GM19025 (cell line): Measurements from ENCODE around the gene QKI.
A peak's percentile ranks its signal among the peaks of the same experiment; 100 is the strongest.

Experiments used
- ATAC-seq: cut with Tn5 transposase; IDR thresholded peaks from one replicate; pipeline ENCODE4 v1.9.1; 2021; ENCODE audit warnings: mild to moderate bottlenecking, low read depth, moderate library complexity; ENCODE audit not compliant: unreplicated experiment

Gene QKI

DNA sequence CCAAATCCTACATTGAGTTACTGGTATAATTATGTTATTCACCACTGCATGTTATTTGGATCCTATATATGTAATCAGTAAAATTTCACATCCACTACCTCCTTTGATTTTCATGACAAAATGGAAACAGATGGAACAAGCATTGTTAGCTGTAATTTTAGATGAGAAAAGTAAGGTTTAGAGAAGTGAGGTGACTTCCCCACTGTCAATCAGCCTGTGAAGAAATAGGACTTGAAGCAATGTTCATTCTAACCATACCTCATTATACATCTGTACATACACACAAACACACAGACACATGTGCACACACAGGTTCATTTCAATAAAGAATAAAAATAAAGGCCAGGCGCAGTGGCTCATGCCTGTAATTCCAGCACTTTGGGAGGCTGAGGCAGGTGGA is 23.7 kb upstream of the QKI start:
- ATAC-seq: no peak

DNA sequence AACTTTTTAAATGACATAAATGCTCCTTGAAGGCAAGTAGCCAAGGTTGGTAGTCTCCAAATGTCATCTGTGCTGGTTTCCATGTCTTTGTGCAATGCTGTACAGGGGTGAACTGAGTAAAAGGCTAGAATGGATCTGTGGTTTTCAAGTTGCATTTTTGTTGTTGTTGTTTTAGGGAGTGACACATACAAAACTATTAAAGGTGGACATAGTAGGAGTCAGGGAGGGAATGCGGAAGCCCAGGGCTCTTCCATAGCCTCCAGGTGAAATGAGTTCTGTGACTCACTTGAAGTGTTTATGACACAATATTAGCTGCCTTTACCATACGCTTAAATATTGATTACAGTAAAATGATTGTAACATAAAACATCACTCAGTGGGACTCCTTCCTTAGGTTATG is 22.5 kb upstream of the QKI start:
- ATAC-seq: no peak

DNA sequence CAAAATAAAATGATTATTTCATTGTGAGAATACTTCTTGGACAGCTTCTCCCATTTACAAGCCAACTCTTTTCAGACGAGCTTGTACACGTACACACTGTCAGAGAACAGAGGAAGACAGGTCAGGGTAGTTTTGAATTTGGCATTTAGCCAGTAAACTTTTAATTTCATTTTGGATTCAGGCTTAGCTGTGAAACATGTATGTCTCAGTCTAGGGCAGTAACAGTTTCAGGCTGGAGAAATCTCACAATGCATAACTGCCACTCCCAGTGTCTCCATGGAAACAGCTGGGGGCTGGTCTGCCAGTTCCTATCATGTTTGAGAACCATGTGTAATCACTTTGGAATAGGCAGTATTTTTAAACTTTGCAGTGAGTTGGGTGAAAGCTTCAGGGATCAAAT is 22.0 kb upstream of the QKI start:
- ATAC-seq: no peak

DNA sequence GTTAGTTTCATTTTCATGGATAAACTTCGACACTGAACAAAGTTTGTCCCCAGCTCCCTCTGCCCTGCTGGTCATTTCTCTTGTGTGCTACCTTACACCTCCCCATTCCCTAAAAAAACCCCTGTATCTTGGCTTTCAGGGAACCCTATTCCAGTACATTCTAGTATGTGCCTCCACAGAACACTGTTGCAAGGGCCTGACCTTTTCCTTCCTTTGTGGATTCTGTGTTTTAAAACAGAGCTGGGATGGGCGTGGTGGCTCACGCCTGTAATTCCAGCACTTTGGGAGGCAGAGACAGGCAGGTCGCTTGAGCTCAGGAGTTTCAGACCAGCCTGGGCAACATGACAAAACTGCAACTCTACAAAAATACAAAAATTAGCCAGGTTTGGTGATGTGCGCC is 20.6 kb upstream of the QKI start:
- no peak for ATAC-seq

DNA sequence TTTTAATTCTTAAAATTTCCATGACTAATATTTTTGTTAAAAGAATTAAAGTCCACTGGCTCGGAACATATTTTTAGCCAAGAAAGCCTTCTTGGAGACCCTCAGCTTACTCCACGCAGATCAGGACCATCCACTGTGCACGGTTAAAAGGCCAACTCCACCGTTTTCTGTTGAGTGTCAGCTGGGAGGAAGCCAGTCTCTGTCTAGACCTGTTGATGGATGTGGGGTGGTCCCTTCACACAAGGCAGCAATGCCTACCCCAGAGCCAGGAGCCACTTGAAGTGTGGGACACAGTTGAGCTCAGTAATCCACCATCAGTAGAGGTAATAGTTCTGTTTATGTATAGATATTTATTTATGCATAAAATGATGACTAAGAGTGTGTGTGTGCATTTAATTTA is 19.9 kb upstream of the QKI start:
- ATAC-seq: no peak

DNA sequence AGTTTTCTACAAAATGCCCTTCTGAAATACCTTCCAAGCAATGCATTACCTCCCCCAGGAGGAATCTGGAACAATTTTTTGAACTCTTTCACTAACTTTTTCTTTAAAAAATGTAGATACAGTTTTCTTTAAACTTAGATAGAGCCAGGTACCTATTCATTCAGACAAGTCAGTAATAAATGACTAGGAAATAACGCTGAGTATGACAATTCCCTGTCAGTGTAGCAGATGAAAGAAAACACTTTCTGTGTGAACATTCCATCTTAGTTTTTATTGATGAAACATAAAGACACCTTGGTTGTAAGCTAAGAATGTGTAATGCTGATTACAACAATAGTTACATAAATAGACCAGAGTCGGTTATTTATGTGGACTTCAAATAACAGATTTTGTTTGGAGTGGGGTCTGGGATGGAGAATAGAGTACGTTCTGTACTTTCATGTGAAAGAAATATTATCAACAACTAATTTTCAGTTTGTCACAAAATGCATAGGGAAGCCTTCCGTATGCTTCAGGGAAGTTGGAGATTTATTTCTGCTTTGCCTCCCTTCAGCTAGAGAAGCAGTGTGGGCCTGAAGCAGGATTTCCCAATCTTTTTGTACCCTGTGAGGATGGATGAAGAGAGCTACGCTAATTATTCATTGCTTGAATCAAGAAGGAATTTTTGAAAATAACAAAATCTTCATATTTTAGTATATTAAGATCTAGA is 19.2 kb upstream of the QKI start:
- no peak for ATAC-seq

DNA sequence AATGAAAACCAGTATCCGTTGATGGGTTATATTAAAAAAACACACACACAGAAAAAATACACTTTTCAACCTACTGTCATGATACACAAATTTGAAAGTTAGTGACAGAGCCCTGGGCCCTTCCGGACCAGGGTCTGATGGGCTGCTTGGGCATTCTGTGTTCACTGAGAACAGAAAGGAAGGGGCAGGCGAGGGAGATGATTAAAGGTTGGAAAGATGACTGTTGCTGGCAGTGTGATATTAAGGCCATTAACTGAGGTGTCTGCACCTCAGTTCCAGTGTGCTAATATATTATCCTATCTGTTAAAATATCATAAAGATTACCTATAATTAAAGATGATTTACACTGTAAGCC is 18.7 kb upstream of the QKI start:
- no peak for ATAC-seq

DNA sequence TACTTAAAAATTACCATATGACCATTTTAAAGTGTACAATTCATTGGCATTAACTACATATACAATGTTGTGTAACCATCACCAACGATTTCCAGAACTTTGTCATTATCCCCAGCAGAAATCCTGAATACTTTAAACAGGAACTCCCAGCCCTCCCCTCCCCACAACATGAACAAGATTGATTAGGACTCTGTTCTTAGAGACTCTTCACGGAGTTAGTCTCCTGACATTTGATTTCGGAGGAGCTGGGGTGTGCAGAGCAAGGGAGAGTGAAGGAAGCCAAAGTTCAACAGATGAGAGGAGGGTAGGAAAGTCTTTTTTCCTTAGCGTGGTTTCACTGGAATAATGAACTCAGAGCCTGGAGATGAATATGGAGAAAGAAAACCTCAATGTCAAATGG is 17.2 kb upstream of the QKI start:
- ATAC-seq: no peak

DNA sequence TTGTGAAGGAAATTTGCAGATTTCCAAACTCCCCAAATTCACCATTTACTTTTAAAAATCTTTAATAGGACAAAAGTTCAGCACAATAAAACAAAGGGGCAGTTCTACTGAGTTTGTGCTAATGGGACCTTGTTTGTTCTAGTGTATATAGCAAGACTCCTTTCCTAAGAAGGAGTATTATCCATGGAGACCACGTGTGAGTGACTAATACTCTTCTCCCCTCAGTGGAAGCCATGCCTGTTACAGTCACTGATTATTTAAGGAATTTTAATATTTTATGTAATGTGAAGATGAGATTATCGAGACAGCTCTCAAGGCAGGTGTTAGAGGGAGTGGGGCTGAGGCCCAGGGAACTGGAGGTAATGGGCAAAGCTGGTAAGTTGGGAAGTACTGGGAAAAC is 16.4 kb upstream of the QKI start:
- no peak for ATAC-seq

DNA sequence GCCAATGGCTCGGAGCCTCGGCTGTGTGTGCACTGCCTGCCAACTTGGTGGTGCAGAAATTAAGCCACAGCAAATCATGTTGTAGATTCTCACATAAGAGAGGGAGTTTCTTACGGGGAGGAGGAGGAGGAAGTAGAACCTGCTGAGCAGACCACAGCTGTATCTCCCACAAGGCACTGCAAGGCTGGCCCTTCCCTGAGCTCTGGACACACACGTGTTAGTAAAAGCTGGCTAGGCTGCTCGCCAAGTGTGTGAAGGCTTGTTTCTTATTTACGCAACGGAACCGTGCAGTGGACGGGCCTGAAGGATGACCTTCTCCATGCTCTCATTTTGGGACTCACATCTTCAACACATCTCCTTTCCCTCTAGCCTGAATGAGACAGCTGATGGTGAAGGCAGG is 15.7 kb upstream of the QKI start:
- no peak for ATAC-seq

DNA sequence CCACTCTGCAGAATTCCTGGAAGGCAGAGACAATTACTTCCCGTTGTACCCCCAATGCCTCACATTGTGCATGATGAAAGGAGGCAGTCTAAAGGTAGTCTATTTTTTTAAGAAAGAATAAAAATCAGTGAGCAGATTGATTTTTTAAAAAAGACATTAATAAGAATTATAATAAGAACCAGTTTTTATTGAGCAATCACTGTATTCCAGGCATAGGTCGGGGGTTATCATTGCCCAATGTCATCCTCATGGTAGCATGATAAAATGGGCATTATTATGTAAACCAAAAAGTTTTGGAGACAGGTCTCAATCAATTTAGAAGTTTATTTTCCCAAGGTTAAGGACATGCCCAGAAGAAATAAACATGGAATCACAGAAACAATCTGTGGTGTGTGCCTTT is 14.0 kb upstream of the QKI start:
- no peak for ATAC-seq

DNA sequence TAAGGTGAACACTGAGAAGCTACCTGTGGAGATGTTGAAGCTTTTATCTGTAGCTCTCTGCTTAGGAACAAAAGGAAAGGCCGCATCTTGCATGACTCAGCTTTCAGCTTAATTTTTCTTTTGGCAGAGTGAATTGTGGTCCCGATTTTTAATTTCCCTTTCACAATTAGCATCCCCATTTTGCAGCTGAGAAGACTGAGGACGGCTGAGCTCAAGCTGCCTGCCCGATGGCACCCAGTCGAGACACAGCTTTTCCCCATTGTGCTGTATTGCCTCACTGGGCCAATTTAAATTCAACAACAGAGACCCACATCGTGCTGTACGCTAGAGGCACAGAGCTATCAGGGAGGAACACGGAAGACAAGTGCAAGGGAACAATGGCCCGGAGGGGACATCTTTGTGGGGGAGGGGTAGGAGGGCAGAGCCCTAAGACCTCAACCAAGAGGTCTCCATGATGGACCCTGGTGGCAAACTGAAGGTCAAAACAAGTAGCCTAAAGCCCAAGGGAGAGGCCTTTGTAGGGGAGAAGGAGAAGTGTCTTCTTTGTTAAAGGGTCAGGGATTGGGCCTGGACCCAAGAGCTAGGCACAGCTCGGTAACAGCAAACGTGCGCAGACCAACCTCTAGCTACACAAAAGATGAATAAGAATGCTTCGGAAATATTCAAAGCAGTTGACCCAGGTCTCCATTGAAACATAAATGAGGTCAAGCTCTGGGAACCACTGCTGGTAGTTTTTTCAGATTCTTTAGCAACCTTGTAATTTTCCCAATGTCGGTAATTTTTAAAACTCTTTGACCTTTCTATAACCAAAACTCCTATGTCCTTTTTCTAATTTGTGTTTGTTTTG is 13.3 kb upstream of the QKI start:
- no peak for ATAC-seq

DNA sequence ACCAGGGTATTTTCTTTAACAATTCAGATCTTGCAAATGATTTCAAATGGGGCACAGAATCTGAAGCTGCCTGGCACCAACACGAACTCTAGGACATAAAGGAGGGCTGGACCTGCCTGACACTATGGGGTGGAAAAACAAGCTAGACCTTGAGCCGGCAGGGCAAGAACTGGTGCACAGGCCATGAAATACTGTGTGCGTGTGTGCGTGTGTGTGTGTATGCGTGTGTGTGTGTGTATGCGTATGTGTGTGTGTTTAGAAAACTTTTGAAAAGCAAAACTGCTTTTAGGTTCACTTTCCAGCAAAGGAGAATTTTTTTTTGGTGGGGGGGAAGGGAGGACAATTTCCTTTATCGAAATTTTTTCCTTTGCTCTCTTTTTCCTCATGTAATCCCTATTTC is 11.9 kb upstream of the QKI start:
- no peak for ATAC-seq

DNA sequence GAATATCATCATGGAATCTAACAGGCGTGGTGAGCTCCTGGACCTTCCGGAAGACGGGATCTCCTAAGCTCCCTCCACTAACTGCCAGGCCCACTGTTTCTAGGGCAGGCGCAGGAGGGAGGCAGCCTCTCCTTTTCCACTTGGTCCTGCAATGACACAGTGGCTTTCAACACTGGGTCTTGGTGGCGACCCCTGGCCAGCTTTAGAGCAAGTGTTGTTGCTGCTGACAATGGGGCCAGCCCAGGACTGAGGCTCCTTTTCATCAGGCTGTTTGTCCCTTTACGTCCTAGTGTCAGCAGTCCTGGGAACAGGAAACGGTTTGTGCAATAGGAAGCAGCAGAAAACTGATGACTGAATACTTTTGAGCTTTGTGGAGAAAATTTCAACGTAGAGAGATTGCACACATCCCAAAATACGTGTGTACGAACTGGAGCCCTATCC is 9.7 kb upstream of the QKI start:
- no peak for ATAC-seq

DNA sequence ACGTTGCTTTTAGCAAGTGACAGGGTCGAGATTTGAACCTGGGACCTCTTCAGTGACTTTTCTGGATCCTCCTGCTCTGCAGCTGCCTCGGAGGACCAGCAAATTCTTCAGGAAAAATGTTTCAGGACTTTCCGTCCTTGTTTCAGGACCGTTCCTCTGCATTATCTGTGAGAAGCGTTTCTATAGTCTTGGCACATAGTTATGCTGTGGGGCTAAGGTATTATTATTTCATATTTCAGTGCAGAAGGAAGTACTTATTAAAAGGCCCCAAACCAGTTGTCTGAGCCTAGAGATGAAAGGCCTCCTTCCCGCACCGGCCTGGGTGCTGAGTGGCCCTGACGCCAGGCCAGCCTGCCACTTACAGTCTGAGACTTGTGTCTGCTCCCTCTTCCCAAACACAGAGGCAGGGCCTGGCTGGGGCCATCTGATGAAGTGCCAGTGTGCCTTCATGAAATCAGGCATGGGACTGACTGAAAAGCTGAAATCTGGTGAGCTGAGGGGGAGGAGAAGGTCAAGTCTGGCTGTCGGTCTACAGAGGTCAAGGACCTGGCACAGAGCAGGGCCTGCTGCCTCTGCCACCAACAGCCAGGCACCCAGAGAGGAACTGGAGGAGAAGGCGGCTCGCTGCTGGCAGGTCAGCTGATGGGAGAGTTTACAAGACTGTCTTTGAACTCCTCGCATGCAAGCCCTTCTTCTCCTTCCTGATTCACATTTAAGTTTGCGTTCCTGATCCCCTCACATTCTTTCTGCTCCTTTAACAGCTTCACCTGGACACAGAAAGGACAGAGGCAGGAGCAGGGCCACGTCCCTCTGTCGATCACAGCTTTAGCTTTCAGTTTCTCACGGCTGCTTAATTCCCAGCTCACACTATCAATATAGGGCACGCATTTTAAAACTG is 8.9 kb upstream of the QKI start:
- ATAC-seq: peak; percentile 81

DNA sequence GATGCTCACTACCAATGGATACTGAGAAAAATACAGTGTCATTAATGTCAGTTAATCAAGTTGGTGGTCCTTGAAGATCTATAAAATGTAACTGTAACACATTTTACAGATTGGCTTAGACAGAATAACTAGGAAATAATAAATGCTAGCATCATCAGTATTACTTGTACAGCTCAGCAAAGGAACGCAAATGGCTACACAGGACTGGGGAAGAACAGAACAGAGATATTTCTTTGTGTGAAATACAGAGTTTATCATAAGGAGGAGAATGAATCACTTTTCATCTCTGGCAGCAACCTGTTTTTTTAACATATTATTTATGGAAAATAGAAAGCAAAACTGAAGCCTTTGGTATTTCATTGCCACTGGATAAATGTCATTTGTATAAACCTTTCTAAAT is 8.2 kb upstream of the QKI start:
- ATAC-seq: no peak

DNA sequence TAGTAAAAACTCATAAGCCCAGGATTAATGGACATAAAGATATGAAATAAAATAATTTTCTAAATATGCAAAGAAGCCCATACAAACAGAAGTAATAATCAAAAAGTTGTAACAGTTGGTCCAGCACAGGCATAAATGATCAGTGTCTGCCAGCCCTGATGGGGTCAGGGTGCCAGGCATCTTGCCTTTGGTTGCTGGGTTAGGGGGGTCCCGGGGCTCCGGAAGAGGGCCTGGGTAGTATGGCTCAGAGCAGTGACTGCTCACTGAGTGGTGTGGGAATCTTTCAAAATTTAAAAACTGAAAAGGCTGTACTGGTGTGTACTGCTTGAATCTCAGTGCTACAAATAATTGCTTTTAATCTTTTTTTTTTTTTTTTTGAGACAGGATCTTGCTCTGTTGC is 7.7 kb upstream of the QKI start:
- ATAC-seq: no peak

DNA sequence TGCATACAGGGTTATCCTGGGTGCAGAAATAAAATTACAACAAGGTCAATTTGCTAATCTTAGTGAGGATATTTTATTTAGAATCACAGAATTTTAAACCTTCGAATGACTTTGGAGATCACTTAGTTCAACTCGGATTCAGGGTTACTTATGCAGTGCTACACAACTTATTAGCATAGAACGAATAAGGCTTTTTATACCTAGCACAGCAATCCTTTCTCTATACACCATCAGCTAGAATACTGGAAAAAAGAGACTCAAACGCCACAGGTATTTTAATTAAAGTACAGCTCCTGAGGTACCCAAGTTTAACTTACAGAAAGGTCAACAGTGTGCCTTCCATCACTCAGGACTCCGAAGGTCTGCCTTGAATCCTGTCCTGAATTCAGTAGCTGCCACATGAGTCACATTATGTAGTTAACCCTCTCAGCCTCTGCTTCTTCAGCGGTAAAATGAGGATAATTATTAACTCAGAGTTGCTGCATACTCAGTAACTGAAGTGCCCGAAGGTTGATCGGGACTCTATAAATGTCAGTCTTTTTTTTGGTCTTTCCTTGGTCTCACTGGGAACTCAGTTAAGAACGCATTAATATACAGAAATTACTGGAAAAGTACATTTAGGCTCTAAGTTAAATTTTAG is 6.0 kb upstream of the QKI start:
- no peak for ATAC-seq

DNA sequence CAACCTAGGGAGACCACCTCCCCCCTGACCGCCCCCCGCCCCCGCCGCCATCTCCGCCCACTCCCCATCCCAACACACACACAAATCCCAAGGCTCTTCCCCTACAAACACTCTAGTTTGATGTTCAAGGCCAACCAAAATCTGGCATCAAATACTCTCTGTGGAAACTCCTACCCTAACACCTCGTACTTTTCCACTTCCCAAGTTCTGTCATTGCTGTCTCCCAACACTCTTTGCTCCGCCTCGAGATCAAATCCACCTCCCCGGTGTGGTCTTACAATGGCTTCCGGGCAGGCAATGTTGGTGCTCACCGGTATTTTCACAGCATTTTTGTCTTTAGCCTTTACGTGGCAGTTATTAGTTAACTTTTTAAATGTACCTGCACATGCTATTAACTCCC is 4.8 kb upstream of the QKI start:
- ATAC-seq: no peak

DNA sequence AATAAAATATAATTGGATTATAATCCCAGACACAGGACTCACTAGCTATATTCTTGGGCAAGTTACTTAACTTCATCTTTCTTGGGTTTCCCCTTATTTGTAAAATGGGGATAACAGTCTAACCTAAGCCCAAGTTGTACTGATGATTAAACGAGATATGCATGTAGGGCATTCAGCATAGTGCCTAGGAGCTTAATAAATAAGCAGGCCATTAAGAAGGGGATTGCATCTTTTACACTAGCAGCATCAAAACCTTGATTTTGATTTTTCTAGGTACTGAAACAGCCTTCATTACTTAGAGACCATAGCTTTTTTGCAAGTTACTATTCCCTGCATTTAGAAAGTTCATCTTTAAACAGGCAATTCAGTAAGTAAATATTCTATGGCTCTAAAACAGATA is 2.2 kb upstream of the QKI start:
- ATAC-seq: no peak

DNA sequence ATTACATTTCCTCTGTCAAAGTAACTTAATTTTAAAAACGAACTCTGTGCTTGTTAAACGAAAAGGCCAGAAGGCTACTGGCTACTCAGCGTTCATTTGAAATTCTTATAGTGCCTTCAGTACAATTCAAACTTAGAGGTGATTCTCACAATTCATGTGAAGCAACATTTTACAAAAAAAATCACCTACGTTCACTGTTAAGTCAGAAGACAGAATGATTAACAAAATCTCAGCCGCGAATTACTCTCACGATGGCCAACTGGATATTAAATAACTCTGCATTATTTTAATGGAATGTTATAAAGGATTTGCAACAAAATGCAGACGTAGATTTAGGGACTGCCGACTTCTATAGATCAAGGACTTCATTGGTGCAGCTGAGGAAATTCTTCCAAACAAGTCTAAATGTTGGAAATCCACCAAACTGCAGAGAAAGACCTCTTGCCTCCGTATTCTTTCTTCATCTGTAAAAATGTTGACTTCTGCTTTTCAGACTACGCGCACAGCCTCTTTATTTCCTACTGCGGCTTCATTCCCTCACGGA is 1.6 kb upstream of the QKI start:
- ATAC-seq: no peak
